Small intestine (tissue), 7 donors: ENCODE measurements around the gene HDGFL3. TPM values are rescaled to one million over a fixed set of nuclear protein-coding genes. Genes with fewer than 3 reads are reported as not detected.
"Not testable (repeated sequence)": the region's sequence is repeated elsewhere in the genome, so short reads cannot be mapped to it uniquely, and the experiment has no call there.

Source experiments
- DNase-seq, 2 donors: peaks; one replicate each; pipeline versions ENCODE4 v3.0.0 to v3.0.0-alpha.2; 2013
- FAIRE-seq: peaks from 2 replicates; lab custom pipeline; 2012; peaks lifted over from hg19 to GRCh38; lab: Jason Lieb, UNC
- H3K27ac ChIP-seq, 3 donors: one replicate each; pipeline ENCODE4 v1.5.1; 2013; ENCODE audit warnings: low read length in 2 of 3, mild to moderate bottlenecking in 2 of 3, control low read depth in 1 of 3, inconsistent platforms in 1 of 3, low read depth in 1 of 3, moderate library complexity in 1 of 3
- H3K27me3 ChIP-seq, 3 donors: one replicate each; pipeline ENCODE4 v1.6.1; 2013; ENCODE audit warnings: low read length in 3 of 3, inconsistent platforms in 1 of 3; ENCODE audit not compliant: control insufficient read depth in 3 of 3, insufficient read depth in 3 of 3
- H3K36me3 ChIP-seq, 3 donors: one replicate each; pipeline ENCODE4 v1.6.1; 2013; ENCODE audit warnings: low read length in 3 of 3, inconsistent platforms in 1 of 3, low read depth in 1 of 3, mild to moderate bottlenecking in 1 of 3, moderate library complexity in 1 of 3; ENCODE audit not compliant: control insufficient read depth in 3 of 3, insufficient read depth in 2 of 3
- H3K4me1 ChIP-seq, 3 donors: one replicate each; pipeline ENCODE4 v1.6.1; 2013; ENCODE audit warnings: low read length in 2 of 3, inconsistent platforms in 1 of 3, low read depth in 1 of 3, mild to moderate bottlenecking in 1 of 3, moderate library complexity in 1 of 3; ENCODE audit not compliant: control insufficient read depth in 3 of 3, insufficient read depth in 2 of 3
- H3K4me3 ChIP-seq, 3 donors: one replicate each; pipeline ENCODE4 v1.5.1; 2013; ENCODE audit warnings: low read length in 3 of 3, control low read depth in 1 of 3, inconsistent platforms in 1 of 3, low read depth in 1 of 3, mild to moderate bottlenecking in 1 of 3, moderate library complexity in 1 of 3
- H3K9me3 ChIP-seq, 2 donors: one replicate each; pipeline ENCODE4 v1.6.1; 2013; ENCODE audit warnings: low read depth in 1 of 2, low read length in 1 of 2; ENCODE audit not compliant: control insufficient read depth in 2 of 2, insufficient read depth in 1 of 2
- WGBS, 3 donors: extraction: QIAGEN DNeasy Blood & Tissue Kit; methylation state at CpG; one replicate each; pipeline ENCODE4 v1.1.7; 2013; 5-methylcytosine and 5-hydroxymethylcytosine counted together
- polyA plus RNA-seq, 4 donors: library from polyadenylated mRNA; stranded (reverse) in 3 of 4; unstranded in 1 of 4; fragments of 200-250 nt in 3 of 4; fragments of 120-200 nt in 1 of 4; gene quantifications; one replicate each; pipeline versions ENCODE4 v1.2.1 to v1.2.3, GENCODE V29; 2013
- donor health status: healthy with polysubstance abuse.
- donor health status: control.
- donor health status: control.
- donor health status: Bipolar disorder and iron deficiency.
- donor health status: healthy.

The HDGFL3 gene
- polyA plus RNA-seq, 4 donors = 0.22 to 17.9 (median 8.1) TPM

GRCh38 chr15:83192742-83193141, 14.9 kb downstream of the HDGFL3 start:
- FAIRE-seq = no peak
- Histone ChIP-seq H3K9me3 (no peaks in the 10 kb centered on the region), H3K4me3 (no peak overlapping the region), H3K27me3 (no peaks in the 10 kb centered on the region), H3K27ac (no peak overlapping the region), H3K36me3 (no peaks in the 10 kb centered on the region), H3K4me1 (no peaks in the 10 kb centered on the region)
- no peak for DNase-seq
- WGBS, 3 donors = 86 to 94% (median 92%) methylated on average over 2 of the region's 2 CpGs

GRCh38 chr15:83190450-83190849, 17.2 kb downstream of the HDGFL3 start:
- Histone ChIP-seq H3K4me3 (no peak overlapping the region), H3K27ac (no peak overlapping the region), H3K4me1 (no peaks in the 10 kb centered on the region), H3K9me3 (no peaks in the 10 kb centered on the region), H3K27me3 (no peaks in the 10 kb centered on the region), H3K36me3 (no peaks in the 10 kb centered on the region)
- DNase-seq (no peak), FAIRE-seq (no peak)
- WGBS, 3 donors = 87 to 92% (median 90%) methylated on average over 1 of the region's 1 CpG

GRCh38 chr15:83185561-83185960, 22.1 kb downstream of the HDGFL3 start:
- Histone ChIP-seq H3K27ac (no peak overlapping the region), H3K4me3 (no peak overlapping the region), H3K9me3 (no peaks in the 10 kb centered on the region), H3K4me1 (no peaks in the 10 kb centered on the region), H3K36me3 (no peaks in the 10 kb centered on the region), H3K27me3 (no peaks in the 10 kb centered on the region)
- WGBS, 3 donors = 92 to 97% (median 96%) methylated on average over 3 of the region's 3 CpGs
- FAIRE-seq = no peak
- no peak for DNase-seq

GRCh38 chr15:83178869-83179325, 28.7 kb downstream of the HDGFL3 start:
- Histone ChIP-seq H3K27ac (no peak overlapping the region), H3K4me1 (no peaks in the 10 kb centered on the region), H3K27me3 (no peaks in the 10 kb centered on the region), H3K4me3 (no peak overlapping the region), H3K9me3 (no peaks in the 10 kb centered on the region), H3K36me3 (no peaks in the 10 kb centered on the region)
- WGBS, 3 donors = 86 to 96% (median 91%) methylated on average over 3 of the region's 3 CpGs
- FAIRE-seq = no peak
- no peak for DNase-seq

GRCh38 chr15:83178390-83178789, 29.2 kb downstream of the HDGFL3 start:
- Histone ChIP-seq H3K4me3 (no peak overlapping the region), H3K9me3 (no peaks in the 10 kb centered on the region), H3K27me3 (no peaks in the 10 kb centered on the region), H3K36me3 (no peaks in the 10 kb centered on the region), H3K4me1 (no peaks in the 10 kb centered on the region), H3K27ac (no peak overlapping the region)
- DNase-seq (no peak), FAIRE-seq (no peak)
- WGBS, 3 donors = 64 to 89% (median 69%) methylated on average over 2 of the region's 2 CpGs

DNA sequence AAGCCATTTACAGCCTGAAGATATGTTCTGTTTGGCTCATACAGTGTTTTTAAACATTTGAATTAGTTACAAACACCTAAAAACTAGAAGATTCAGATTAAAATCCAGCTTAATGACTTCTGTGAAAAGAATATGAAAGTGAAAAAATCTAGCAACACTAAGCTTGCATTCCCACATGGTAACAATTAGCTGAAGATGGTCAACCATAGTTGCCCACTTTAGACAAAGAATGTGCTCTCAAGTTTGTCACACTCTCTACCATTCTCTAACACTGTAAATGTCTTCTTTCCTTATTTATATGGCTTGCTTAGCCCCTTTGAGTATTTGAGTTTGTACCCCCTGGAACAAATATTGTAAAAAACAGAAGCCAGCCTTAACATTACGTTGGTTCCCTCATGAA, 32.7 kb downstream of the HDGFL3 start:
- 83 to 88% (median 85%) methylated on average over 1 of the region's 1 CpG for WGBS, 3 donors
- no peaks in the 10 kb centered on the region for H3K4me1 ChIP-seq
- DNase-seq = no peak
- no peaks in the 10 kb centered on the region for H3K36me3 ChIP-seq
- H3K9me3 ChIP-seq = peaks cover 0 to 2% of the 10 kb centered on the region in 2 donors
- no peak overlapping the region for H3K27ac ChIP-seq
- no peak overlapping the region for H3K4me3 ChIP-seq
- no peaks in the 10 kb centered on the region for H3K27me3 ChIP-seq
- FAIRE-seq = no peak

DNA sequence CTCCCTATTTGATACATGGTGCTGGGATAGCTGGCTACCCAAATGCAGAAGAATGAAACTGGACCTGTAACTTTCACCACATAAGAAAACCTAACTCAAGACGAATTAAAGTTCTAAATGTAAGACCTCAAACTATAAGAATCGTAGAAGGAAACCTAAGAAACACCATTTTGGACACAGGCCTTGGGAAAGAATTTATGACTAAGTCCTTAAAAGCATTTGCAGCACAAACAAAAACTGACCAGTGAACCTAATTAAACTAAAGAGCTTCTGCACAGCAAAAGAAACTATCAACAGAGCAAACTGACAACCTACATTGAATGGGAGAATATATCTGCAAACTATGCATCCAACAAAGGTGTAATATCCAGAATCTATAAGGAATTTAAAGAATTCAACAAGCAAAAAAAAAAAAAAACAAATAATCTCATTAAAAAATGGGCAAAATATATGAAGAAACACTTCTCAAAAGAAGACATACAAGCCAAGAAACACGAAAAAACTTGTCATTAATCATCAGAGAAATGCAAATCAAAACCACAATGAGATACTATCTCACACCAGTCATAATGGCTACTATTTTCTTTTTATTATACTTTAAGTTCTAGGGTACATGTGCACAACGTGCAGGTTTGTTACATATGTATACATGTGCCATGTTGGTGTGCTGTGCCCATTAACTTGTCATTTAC, 37.0 kb downstream of the HDGFL3 start:
- Histone ChIP-seq H3K27ac (no peak overlapping the region), H3K4me1 (no peaks in the 10 kb centered on the region), H3K27me3 (no peaks in the 10 kb centered on the region), H3K4me3 (no peak overlapping the region), H3K9me3 (peaks cover 0 to 16% of the 10 kb centered on the region in 2 donors), H3K36me3 (no peaks in the 10 kb centered on the region)
- 57 to 83% (median 67%) methylated on average over 4 of the region's 4 CpGs for WGBS, 3 donors
- DNase-seq (no peak), FAIRE-seq (no peak)

GRCh38 chr15:83169576-83169975, 38.0 kb downstream of the HDGFL3 start:
- H3K36me3 ChIP-seq, DNase-seq, H3K27me3 ChIP-seq, H3K4me3 ChIP-seq, H3K4me1 ChIP-seq, FAIRE-seq, H3K27ac ChIP-seq: not testable (repeated sequence)
- H3K9me3 ChIP-seq = peaks cover 0 to 25% of the 10 kb centered on the region in 2 donors
- WGBS, 3 donors = 83 to 94% (median 92%) methylated on average over 5 of the region's 5 CpGs

DNA sequence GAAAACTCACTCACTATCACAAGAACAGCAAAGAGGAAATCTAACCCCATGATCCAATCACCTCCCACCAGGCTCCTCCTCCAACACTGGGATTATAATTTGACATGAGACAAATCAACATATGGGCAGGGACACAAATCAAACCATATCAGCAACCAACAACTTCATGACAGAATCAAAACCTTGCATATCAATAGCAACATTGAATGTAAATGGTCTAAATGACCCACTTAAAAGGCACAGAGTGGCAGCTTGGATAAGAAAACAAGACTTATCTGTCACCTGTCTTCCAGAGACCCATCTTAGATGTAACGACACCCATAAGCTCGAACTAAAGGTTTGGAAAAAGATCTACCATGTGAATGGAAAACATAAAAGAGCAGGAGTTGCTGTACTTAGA, 40.8 kb downstream of the HDGFL3 start:
- Histone ChIP-seq H3K9me3 (peaks cover 0 to 25% of the 10 kb centered on the region in 2 donors), H3K27ac (no peak overlapping the region), H3K27me3 (no peaks in the 10 kb centered on the region), H3K4me3 (no peak overlapping the region), H3K4me1 (no peaks in the 10 kb centered on the region), H3K36me3 (no peaks in the 10 kb centered on the region)
- DNase-seq = no peak
- FAIRE-seq = no peak
- WGBS, 3 donors = 86 to 91% (median 90%) methylated on average over 2 of the region's 2 CpGs
